Measurements from ENCODE around the gene FTH1.
"Not testable (repeated sequence)": the region's sequence is repeated elsewhere in the genome, so short reads cannot be mapped to it uniquely, and the experiment has no call there.

Gene FTH1

GRCh38 chr11:61971248-61972111 is 4.0 kb upstream of the FTH1 start:
- peak; percentile 58 for FAIRE-seq
- DNase-seq (ENCODE audit: insufficient read length, low spot score) = peak; percentile 50
- TF ChIP-seq PAX5 (IDR thresholded peaks at IDR 0.05; ENCODE audit: insufficient read depth, low read length, severe bottlenecking) (no peak), POU2F2 (IDR thresholded peaks at IDR 0.05; ENCODE audit: low read depth, low read length) (no peak), POLR2A (IDR thresholded peaks at IDR 0.05; ENCODE audit: low read depth, low read length) (peak; percentile 70), POLR2AphosphoS5 (IDR thresholded peaks at IDR 0.05; ENCODE audit: low read depth, low read length) (0 out of 2 replicates have a peak, but pooled peaks have one; percentile 29), SPI1 (IDR thresholded peaks at IDR 0.05; ENCODE audit: low read depth, low read length) (no peak), TAF1 (IDR thresholded peaks at IDR 0.05; ENCODE audit: low read depth, low read length) (peak; percentile 61; the same call in 1 of the 2 replicates)

GRCh38 chr11:61969838-61970662 is 2.6 kb upstream of the FTH1 start:
- DNase-seq (ENCODE audit: insufficient read length, low spot score) (no peak), FAIRE-seq (no peak)
- TF ChIP-seq POLR2AphosphoS5 (IDR thresholded peaks at IDR 0.05; ENCODE audit: low read depth, low read length) = no peak
- TF ChIP-seq TAF1 (IDR thresholded peaks at IDR 0.05; ENCODE audit: low read depth, low read length) = no peak
- TF ChIP-seq SPI1 (IDR thresholded peaks at IDR 0.05; ENCODE audit: low read depth, low read length) = no peak
- TF ChIP-seq POU2F2 (IDR thresholded peaks at IDR 0.05; ENCODE audit: low read depth, low read length) = no peak
- no peak for TF ChIP-seq PAX5 (IDR thresholded peaks at IDR 0.05; ENCODE audit: insufficient read depth, low read length, severe bottlenecking)
- no peak for TF ChIP-seq POLR2A (IDR thresholded peaks at IDR 0.05; ENCODE audit: low read depth, low read length)

- FAIRE-seq (no peak), DNase-seq (ENCODE audit: insufficient read length, low spot score) (no peak)
- TF ChIP-seq PAX5 (IDR thresholded peaks at IDR 0.05; ENCODE audit: insufficient read depth, low read length, severe bottlenecking) (no peak), TAF1 (IDR thresholded peaks at IDR 0.05; ENCODE audit: low read depth, low read length) (no peak), POLR2A (IDR thresholded peaks at IDR 0.05; ENCODE audit: low read depth, low read length) (no peak), SPI1 (IDR thresholded peaks at IDR 0.05; ENCODE audit: low read depth, low read length) (no peak), POU2F2 (IDR thresholded peaks at IDR 0.05; ENCODE audit: low read depth, low read length) (no peak), POLR2AphosphoS5 (IDR thresholded peaks at IDR 0.05; ENCODE audit: low read depth, low read length) (no peak)
These were observed 1.9 kb upstream of the FTH1 start for GRCh38 chr11:61969391-61969758.

- FAIRE-seq (no peak), DNase-seq (ENCODE audit: insufficient read length, low spot score) (no peak)
- TF ChIP-seq POU2F2 (IDR thresholded peaks at IDR 0.05; ENCODE audit: low read depth, low read length) (no peak), TAF1 (IDR thresholded peaks at IDR 0.05; ENCODE audit: low read depth, low read length) (no peak), POLR2AphosphoS5 (IDR thresholded peaks at IDR 0.05; ENCODE audit: low read depth, low read length) (no peak), PAX5 (IDR thresholded peaks at IDR 0.05; ENCODE audit: insufficient read depth, low read length, severe bottlenecking) (no peak)
These were observed 1.4 kb upstream of the FTH1 start for GRCh38 chr11:61968758-61969390.

- no peak for DNase-seq (ENCODE audit: insufficient read length, low spot score)
- FAIRE-seq = peak; percentile 43
- TF ChIP-seq POU2F2 (IDR thresholded peaks at IDR 0.05; ENCODE audit: low read depth, low read length) (no peak), SPI1 (IDR thresholded peaks at IDR 0.05; ENCODE audit: low read depth, low read length) (peak; percentile 73), PAX5 (IDR thresholded peaks at IDR 0.05; ENCODE audit: insufficient read depth, low read length, severe bottlenecking) (no peak), TAF1 (IDR thresholded peaks at IDR 0.05; ENCODE audit: low read depth, low read length) (peak; percentile 39), POLR2AphosphoS5 (IDR thresholded peaks at IDR 0.05; ENCODE audit: low read depth, low read length) (peak; percentile 69), POLR2A (IDR thresholded peaks at IDR 0.05; ENCODE audit: low read depth, low read length) (peak; percentile 64; the same call in 1 of the 2 replicates)
These were observed 707 bp upstream of the FTH1 start for GRCh38 chr11:61967924-61968757.

- no peak for DNase-seq (ENCODE audit: insufficient read length, low spot score)
- TF ChIP-seq POLR2AphosphoS5 (IDR thresholded peaks at IDR 0.05; ENCODE audit: low read depth, low read length) (no peak; the same call in 1 of the 2 replicates), PAX5 (IDR thresholded peaks at IDR 0.05; ENCODE audit: insufficient read depth, low read length, severe bottlenecking) (no peak), POLR2A (IDR thresholded peaks at IDR 0.05; ENCODE audit: low read depth, low read length) (0 out of 2 replicates have a peak, but pooled peaks have one; percentile 18)
- no peak for FAIRE-seq
These were observed 709 bp downstream of the FTH1 start for GRCh38 chr11:61966734-61967115.

- not testable (repeated sequence) for FAIRE-seq; DNase-seq (ENCODE audit: insufficient read length, low spot score)
These were observed 2.7 kb downstream of the FTH1 start for GRCh38 chr11:61964666-61965271.

GRCh38 chr11:61964058-61964665 is 3.3 kb downstream of the FTH1 start:
- no peak for DNase-seq (ENCODE audit: insufficient read length, low spot score)
- no peak for FAIRE-seq
- TF ChIP-seq SPI1 (IDR thresholded peaks at IDR 0.05; ENCODE audit: low read depth, low read length) = no peak
- no peak; the same call in 1 of the 2 replicates for TF ChIP-seq POLR2AphosphoS5 (IDR thresholded peaks at IDR 0.05; ENCODE audit: low read depth, low read length)
- no peak for TF ChIP-seq POU2F2 (IDR thresholded peaks at IDR 0.05; ENCODE audit: low read depth, low read length)
- no peak for TF ChIP-seq PAX5 (IDR thresholded peaks at IDR 0.05; ENCODE audit: insufficient read depth, low read length, severe bottlenecking)
- TF ChIP-seq POLR2A (IDR thresholded peaks at IDR 0.05; ENCODE audit: low read depth, low read length) = no peak; the same call in 1 of the 2 replicates
- no peak for TF ChIP-seq TAF1 (IDR thresholded peaks at IDR 0.05; ENCODE audit: low read depth, low read length)

All from GM12891 (cell line).